NCI-H2029 treated with DMSO at 0.1 percent for 48 hours (cell line): ENCODE data around the gene CLCF1.
A peak's percentile ranks its signal among the peaks of the same experiment; 100 is the strongest.

Experiments
- DNase-seq: peaks from one replicate; lab custom pipeline; 2025; lab: John Stamatoyannopoulos, UW

CLCF1 gene

GRCh38 chr11:67374571-67375281 is 1.3 kb upstream of the CLCF1 start:
- no peak for DNase-seq

DNA sequence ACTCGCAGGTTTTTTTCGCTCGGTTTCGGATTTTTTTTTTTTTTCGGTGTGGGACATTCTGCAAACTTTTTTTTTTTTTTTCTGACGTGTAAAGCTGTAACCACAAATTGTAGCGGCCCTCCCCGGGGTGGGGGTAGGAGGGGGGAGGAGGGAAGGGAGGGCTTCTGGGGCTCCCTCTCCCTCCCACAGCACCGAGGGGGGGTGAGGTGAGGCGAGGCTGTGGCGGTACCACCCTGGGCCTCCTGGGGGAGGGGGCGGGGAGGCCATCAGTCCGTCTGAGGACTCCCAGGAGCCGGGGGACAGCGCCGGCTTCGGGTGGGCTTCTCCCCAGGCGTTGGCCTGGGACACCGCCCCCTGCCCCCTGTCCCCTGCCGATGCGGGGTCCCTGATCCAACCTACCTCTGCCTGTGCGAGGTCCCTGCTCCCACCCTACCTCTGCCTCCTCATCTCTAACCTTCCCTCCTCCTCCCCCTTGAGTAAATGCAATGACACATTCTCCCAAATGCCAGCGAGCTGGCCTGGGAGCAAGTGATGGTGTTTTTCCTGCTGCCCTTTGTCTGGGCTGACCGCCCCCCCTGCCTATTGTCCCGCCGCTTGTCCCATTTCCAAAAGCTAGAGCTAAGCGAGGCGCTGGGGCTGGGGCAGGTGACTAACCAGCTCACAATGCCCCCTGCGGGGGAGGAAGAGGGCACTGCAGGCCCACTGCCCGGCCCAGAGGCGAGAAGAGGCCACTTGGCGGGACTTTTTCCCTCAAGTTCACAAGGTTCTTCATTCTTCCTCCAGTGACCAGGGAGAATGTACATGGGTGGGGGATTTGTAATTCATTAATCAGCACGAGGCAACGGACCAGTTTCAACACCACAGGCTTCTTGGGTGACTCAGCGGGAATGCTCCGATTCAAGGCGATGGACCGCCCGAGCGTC is 511 bp upstream of the CLCF1 start:
- no peak for DNase-seq

GRCh38 chr11:67372321-67372992 is 941 bp downstream of the CLCF1 start:
- DNase-seq: no peak

GRCh38 chr11:67371911-67372320 is 1.5 kb downstream of the CLCF1 start:
- DNase-seq: no peak

GRCh38 chr11:67371189-67371910 is 2.0 kb downstream of the CLCF1 start:
- DNase-seq: no peak

- DNase-seq: no peak
These were observed 2.9 kb downstream of the CLCF1 start for GRCh38 chr11:67370351-67371076.

- no peak for DNase-seq
These were observed 3.6 kb downstream of the CLCF1 start for GRCh38 chr11:67369801-67370284.

DNA sequence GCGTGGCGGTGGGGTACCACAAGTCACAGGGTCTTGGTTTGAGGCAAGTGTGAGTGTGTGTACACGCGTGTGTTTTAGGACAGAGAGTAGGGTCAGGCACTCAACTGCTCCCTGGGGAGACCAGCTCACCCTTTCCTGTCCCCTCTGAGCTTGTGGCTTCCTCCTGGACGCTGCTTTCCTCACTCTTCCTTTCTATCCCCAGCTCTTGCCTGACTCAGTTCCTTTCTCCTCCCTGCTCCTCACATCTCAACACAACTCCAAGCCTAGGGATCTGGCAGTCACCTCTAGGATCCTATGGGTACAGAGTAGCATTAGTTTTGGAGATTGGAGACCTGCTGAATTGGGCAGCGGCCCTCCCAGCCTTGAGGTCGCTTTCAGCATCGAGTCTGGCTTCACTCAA is 4.1 kb downstream of the CLCF1 start:
- DNase-seq: no peak

- no peak for DNase-seq
These were observed 4.8 kb downstream of the CLCF1 start for GRCh38 chr11:67368621-67369020.

GRCh38 chr11:67367761-67368227 is 5.6 kb downstream of the CLCF1 start:
- DNase-seq: peak; percentile 72

DNA sequence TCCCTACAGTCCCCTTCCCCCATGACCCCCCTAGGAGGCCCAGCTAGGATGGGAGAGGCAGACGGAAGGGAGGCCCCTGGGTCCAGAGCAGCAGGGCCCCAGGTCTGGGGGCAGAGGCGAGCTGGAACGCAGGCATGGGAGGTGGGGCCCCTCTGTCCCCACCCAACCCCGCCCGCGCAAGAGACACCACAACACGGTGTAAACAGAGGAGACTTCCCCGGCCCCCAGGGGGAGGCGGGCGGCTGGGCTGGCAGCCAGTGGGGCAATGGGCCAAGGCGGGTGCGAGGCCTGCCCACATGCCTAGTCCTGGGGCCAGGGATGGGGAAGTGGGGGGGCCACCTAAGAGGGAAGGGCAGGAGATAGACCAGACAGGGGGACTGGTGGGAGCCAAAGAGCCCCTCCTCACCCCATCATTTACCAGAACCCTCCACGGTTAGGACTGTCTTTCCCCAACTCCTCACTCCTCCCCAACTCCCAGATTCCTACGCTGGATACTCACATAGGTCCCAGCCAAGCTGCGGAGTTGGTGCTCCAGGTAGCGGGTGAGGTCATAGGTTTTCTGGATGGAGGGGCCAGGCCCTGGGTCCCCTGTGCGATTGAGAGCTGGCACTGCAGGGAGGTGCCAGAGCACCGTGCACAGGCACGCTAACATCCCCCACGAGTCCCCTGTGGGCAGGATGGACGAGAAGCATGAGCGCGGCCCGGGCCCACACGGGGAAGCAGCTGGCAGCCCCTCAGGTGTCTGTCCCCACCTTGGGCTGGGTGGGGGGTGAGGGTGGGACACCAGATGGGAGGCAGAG is 6.2 kb downstream of the CLCF1 start:
- no peak for DNase-seq

GRCh38 chr11:67366546-67366945 is 6.9 kb downstream of the CLCF1 start:
- no peak for DNase-seq

DNA sequence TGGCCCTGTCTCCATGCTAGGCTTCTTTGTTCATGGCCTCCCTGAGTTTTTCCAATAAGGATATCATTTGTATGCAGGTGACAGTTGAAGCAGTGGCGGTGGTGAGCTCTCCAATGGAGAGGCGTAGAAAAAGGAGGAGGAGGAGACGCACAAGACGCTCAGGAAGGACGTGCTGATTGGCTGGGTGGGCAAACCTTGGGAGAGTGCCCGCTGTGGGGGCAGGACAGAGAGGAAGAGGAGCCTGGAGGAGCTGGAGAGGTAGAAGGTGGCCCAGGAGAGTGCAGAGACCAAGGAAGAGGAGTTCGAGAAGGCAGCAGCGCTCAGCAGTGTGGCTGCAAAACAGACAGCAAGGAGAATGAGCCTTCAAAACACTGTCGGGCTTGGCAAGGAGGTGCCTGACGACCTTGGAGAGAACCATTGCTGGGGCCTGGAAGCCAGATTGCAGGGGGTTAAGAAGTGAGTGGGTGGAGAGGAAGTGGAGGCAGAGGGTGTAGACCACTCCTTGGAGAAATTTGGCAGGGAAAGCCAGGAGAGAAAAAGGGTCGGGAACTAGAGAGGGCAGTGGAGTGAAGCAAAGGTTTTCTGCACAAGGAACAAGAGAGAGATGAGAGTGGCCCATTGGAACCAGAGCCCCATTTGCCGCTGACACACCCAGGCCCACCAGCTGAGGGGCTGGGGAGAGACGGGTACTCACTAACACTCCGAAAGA is 7.5 kb downstream of the CLCF1 start:
- no peak for DNase-seq

DNA sequence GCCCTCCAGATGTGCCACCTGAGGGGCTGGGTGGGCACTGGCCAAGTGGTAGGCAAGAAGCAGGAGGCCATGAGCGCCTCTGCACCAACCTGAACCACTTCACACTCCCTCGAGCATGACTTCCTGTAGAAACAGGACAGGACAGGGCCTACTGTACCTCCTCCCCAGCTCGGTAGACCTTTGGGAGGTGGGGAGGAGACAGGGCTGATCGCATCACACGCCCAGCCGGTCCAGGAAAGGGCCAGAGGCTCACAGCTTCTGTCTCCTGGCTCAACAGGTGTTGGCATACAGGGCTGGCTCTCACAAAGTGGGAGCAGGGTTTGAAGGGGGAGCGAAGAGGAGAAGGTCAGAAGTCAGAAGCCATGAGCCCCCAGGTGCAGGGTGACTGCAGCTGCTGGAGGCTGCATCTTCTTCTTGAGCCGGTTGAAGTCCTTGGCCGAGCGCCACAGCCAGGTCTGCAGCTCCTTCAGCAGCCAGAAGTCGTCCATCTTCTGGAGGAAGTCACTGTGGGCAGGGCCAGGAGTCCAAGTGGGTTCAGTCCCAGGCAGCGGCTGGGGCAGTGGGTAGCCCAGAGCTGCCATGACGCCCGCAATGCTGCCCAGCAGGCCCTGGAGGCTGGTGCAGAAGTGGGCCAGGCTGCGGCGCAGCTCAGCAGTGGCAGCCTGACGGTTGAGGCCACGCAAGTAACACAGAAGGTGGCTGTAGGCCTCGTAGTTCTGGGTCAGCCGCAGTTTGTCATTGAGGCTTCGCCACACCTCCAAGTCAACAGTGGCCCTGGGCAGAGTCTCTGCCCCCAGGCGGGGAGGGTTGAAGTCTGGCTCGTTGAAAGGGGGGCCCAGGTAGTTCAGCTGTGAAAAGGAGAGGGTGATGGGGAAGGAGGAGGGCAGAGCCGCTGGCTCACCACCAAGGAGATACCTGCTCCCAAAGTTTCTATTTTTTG is 8.3 kb downstream of the CLCF1 start:
- no peak for DNase-seq

GRCh38 chr11:67364169-67364568 is 9.2 kb downstream of the CLCF1 start:
- no peak for DNase-seq

- DNase-seq: no peak
These were observed 15.3 kb downstream of the CLCF1 start for GRCh38 chr11:67357831-67358670.

- peak; percentile 67 for DNase-seq
These were observed 16.4 kb downstream of the CLCF1 start for GRCh38 chr11:67356864-67357561.
